HCT116 (cell line): ENCODE data around the gene ATL1.

Experiments used
- CTCF ChIP-seq, 3 experiments: fragments of 200-600 bp in 1 of 3; sonication (generic) in 1 of 3; IDR thresholded peaks in 2 of 3; conservative IDR thresholded peaks in 1 of 3; 2 replicates each; pipeline ENCODE4 v1.5.1; 2012 to 2017; ENCODE audit warnings: low read depth in 2 of 3, low read length in 2 of 3, antibody characterized with exemption in 1 of 3, borderline replicate concordance in 1 of 3, control low read depth in 1 of 3, mild to moderate bottlenecking in 1 of 3, mixed read lengths in 1 of 3, mixed run types in 1 of 3, moderate library complexity in 1 of 3; ENCODE audit not compliant: insufficient read depth in 1 of 3
- EZH2 ChIP-seq: fragments of 200-600 bp; sonication (generic); IDR thresholded peaks from 2 replicates; pipeline ENCODE4 v1.6.1; 2017; ENCODE audit warnings: antibody characterized with exemption, mixed run types
- EZH2phosphoT487 ChIP-seq: fragments of 200-600 bp; IDR thresholded peaks from 2 replicates; pipeline ENCODE4 v1.6.1; 2018; ENCODE audit warnings: antibody characterized with exemption, borderline replicate concordance
- FOSL1 ChIP-seq: IDR thresholded peaks from 2 replicates; pipeline ENCODE4 v1.6.1; 2012; ENCODE audit warnings: low read depth
- JUND ChIP-seq: IDR thresholded peaks from 2 replicates; pipeline ENCODE4 v1.6.1; 2012
- POLR2A ChIP-seq: IDR thresholded peaks from 2 replicates; pipeline ENCODE4 v1.7.0; 2011; ENCODE audit warnings: borderline replicate concordance; ENCODE audit not compliant: insufficient read depth, insufficient read length; ENCODE audit errors: extremely low read depth
- POLR2AphosphoS5 ChIP-seq: IDR thresholded peaks from 2 replicates; pipeline ENCODE4 v1.6.1; 2011; ENCODE audit warnings: mild to moderate bottlenecking, low read depth, low read length, moderate library complexity
- RAD21 ChIP-seq: IDR thresholded peaks from 2 replicates; pipeline ENCODE4 v1.6.1; 2012; ENCODE audit warnings: low read depth, mild to moderate bottlenecking
- REST ChIP-seq: IDR thresholded peaks from 2 replicates; pipeline ENCODE4 v1.6.1; 2012; ENCODE audit warnings: low read depth
- SP1 ChIP-seq: IDR thresholded peaks from 2 replicates; pipeline ENCODE4 v1.6.1; 2012; ENCODE audit warnings: low read depth

- no peak for TF ChIP-seq POLR2AphosphoS5
- no peak for TF ChIP-seq REST
- TF ChIP-seq CTCF (IDR thresholded peaks at IDR 0.05 in 2 of 3, conservative IDR thresholded peaks at IDR 0.05 in 1 of 3; ENCODE audit: borderline replicate concordance in 1 of 3, insufficient read depth in 1 of 3, low read depth in 2 of 3, low read length in 2 of 3): no peak
- TF ChIP-seq RAD21: no peak
- no peak for TF ChIP-seq SP1
- TF ChIP-seq EZH2: no peak
- no peak for TF ChIP-seq EZH2phosphoT487
- no peak for TF ChIP-seq POLR2A
- TF ChIP-seq JUND: no peak
- TF ChIP-seq FOSL1: no peak
These were observed 41.4 kb downstream of the ATL1 start for GRCh38 chr14:50601394-50601793.
